Dermis microvascular lymphatic vessel endothelial cell (primary cell): ENCODE measurements around the gene PRIMA1. TPM values are rescaled to one million over a fixed set of nuclear protein-coding genes. Genes with fewer than 3 reads are reported as not detected.

Experiments used
- DNase-seq, 2 donors: peaks; one replicate each; pipeline versions ENCODE4 v3.0.0 to v3.0.0-alpha.2; 2010; ENCODE audit warnings: low read depth in 2 of 2
- total RNA-seq: library from RNA; depleted of rRNA; stranded (reverse); fragments of >200 nt; gene quantifications from 2 replicates; pipeline ENCODE4 v1.2.1, GENCODE V29; 2014

PRIMA1 gene
- total RNA-seq, 1 donor from 2014 or later, result not detected

DNA sequence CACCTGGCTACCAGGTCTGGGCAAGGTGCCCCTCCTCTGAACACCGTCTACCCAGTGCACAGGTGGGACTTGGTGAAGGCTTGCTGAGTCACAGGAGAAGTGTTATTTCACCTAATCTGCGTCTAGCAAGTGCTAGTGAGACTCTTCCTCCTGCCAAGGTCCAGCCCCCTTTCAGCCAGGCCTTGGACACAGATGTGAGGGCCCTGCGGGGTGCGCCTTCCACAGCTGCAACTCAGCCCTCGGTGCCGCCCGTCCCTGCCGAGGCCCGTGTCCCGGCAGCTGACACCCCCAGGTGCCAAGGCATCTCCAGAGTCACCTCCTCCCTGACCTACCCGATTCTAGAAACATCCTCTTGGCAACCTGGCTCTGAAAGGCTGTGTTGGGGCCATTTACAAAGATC, 55.1 kb downstream of the PRIMA1 start:
- no peak for DNase-seq

- no peak for DNase-seq
Measured at GRCh38 chr14:93732524-93732923, 55.8 kb downstream of the PRIMA1 start.

GRCh38 chr14:93731753-93732152, 56.5 kb downstream of the PRIMA1 start:
- no peak for DNase-seq

DNA sequence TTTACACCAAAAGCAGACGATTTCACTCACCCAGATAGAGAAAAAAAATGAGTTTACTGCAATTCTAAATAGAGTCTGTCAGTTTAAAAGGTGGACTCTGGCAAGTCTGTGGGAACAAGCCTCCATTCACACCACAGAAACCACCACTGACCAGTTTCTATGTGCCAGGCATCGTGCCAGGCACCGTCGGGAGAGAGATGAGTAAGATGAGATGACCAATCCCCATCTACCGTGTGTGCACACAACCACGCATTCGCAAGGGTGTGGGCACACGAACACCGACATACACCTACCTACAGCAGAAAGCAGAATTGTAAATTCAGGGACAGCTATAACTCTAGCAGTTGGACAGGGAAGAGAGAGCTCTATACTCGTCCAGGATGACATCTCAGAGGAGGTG, 58.3 kb downstream of the PRIMA1 start:
- no peak for DNase-seq

DNA sequence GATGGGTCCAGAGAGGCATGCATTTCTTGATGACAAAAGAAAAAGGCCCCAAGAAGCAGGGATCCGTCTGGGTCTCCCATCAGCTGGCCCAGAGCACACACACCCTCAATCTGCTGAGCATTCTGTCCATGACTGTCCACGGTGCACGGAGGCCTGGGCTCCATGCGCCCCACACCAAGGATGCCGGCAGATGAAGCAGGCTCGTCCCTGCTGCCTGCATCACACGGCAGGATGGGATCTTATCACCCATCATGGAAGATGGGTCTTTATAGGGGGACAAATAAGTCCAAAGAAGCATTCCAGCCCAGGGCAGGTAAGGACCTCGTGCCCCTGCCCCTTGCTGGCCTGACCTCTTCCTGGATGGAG, 59.7 kb downstream of the PRIMA1 start:
- no peak for DNase-seq

DNA sequence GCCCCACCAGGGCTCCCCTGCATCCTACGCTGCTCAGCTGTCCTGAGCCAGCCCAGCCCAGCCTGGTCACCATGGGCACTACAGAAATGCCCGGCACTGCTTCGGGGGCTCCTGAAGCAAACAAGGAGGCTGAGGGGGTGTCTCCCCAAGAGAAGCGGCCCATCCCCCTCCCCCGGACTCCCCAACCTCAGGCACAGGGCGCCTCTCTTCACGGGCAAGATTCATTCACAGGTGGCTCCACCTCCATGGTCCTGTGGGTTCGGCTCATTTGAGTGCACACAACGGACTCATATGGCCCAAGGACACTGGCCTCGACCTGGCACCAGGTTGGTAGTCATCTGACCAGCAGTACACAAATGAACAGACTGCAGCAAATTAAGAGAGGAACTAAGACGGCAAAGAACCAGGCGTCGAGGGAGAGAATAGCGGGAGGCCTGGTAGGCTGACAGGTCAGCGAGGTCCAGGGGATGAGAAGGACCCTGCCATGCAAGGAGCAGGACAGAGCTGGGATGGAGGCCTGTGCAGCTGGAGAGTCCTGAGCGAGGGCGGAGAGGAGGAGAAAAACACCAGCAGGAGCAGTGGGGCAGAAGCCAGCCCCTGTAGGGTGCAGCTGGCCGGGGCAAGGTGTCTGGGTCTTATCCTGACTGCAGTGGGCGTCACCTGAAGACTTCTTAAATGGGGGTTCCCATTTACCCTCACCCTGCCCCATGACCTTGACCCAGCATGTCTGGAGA, 60.2 kb downstream of the PRIMA1 start:
- DNase-seq, result no peak

DNA sequence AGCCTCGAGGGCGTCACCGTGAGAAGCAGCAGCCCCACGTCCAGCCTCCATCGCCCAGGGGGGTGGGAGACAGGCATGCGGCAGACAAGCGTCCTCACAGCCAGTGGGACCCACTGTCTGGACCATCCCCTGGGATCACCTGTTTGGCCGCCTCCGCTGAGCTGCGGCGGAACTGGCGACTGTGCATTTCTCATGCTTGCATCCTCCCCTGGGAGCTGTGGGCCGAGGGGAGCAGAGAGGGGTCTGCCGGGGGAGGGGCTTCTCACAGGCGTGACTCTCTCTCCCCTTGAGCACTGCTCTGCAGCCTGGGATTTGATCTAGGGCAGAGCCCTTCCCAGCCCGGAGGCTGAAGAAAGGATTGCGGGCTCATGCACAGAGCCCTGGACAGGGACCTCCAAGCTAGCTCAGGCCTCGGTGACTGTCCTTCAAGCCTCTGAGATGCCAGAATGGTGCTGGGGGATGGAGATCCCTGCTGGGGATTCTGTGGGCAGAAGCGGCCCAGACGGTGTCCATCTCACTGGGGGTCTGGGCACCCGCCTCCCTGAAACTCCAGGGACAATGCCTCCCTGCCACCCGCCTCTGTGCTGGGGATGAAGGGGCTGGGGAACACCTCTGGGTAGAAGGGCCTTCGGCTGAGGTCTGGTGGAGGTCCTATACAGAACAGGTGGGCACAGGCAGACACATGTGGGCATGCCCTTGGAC, 61.1 kb downstream of the PRIMA1 start:
- DNase-seq, result no peak

DNA sequence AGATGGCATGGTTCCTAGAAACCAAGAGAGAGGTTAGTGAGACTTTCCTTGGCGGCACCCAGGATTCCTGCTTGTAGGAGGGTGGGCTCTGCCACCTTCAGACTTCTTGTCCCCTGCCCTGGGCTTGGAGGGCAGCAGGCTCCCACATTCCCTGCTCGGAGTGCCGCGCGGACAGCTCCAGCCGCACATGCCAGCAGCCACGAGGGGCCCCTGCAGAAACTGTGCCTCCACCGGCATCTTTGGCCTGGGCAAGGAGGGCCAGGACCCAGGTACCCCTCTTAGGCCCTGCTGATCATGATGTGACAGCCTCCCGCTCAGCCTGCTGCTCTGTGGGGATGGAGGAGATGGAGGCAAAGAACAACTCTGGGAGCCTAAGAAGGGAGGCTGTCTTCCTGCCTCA, 62.3 kb downstream of the PRIMA1 start:
- DNase-seq, result no peak

GRCh38 chr14:93725002-93725582, 63.2 kb downstream of the PRIMA1 start:
- DNase-seq, result no peak

- no peak for DNase-seq
Measured at GRCh38 chr14:93723001-93723400, 65.3 kb downstream of the PRIMA1 start.

DNA sequence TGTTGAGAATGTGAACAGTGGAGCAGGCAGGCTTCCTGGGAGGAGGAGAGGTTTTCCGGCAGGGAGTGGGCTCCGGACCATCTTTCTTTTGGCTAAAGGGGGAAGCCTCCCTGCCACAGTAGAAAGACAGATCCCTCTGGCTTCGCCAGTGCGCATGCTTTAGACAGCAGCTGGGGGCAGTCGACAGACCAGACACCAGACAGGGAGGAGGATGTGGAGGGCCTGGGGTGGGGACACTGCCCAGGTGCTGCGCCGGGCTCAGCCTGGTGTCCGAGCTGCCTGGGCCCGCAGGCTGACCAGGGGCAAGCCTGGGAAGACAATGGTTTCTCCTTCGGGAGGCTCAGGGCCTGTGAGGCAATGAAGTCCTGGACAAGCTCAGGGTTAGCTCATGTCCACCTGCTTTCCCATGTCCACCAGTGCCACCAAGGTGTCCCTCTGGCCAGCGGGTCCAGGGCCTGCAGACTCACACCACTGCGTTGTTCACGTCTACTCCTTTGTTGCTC, 67.3 kb downstream of the PRIMA1 start:
- DNase-seq, result no peak

DNA sequence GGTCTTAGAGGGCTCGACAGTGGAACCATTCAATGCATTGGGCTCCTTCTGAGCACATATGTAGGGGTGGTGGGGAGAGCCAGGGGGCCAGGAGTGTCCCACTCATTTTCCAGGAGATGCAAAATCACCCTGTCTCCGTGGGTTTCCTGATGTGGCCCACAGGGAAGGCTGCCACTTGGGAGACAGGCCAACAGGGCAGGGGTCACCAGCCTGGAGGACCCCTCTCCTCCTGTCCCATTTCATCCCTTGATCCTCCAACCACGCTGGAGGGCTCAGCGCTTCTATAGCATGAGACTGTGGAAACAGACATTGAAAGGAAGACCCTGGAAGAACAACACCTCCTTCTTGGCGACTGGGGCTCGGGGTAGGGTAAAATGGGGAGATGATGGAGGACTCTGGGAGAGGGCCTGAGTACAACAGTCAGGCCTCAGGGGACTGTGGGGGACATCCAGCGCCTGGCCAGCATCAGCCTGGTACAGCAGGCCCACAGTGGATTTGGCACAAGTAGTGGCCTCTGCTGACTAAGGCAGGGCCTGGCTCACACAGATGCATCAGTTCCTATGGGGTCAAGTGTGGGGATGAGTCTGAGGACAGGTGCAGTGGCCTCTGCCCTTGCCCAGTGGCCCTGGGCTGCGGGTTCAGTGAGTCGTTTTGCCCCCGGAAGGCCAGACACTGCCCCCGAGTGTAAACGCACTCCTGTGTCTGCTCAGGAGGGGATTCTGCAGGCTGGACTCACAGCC, 68.0 kb downstream of the PRIMA1 start:
- DNase-seq, result no peak

DNA sequence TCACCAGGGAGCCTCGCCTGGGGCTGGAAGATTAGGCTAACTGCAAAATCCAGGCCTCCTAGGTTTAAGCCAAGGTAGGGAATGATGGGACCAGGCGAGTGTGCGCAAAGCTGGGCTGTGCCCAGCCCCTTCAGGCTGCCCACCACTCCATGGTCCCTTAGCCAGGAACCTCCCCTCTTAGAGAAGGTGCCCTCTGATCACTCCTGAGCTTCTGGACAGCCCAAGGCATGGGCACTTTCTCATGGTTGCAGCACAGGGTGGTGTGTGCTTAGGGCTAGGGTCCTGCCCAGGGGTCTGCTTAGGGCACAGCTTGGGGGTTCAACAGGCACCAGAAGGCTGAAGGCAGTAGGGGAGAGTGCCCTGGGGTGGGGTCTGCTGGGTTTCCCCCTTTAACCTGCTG, 69.0 kb downstream of the PRIMA1 start:
- DNase-seq, result no peak

GRCh38 chr14:93717668-93718320, 70.5 kb downstream of the PRIMA1 start:
- no peak for DNase-seq

DNA sequence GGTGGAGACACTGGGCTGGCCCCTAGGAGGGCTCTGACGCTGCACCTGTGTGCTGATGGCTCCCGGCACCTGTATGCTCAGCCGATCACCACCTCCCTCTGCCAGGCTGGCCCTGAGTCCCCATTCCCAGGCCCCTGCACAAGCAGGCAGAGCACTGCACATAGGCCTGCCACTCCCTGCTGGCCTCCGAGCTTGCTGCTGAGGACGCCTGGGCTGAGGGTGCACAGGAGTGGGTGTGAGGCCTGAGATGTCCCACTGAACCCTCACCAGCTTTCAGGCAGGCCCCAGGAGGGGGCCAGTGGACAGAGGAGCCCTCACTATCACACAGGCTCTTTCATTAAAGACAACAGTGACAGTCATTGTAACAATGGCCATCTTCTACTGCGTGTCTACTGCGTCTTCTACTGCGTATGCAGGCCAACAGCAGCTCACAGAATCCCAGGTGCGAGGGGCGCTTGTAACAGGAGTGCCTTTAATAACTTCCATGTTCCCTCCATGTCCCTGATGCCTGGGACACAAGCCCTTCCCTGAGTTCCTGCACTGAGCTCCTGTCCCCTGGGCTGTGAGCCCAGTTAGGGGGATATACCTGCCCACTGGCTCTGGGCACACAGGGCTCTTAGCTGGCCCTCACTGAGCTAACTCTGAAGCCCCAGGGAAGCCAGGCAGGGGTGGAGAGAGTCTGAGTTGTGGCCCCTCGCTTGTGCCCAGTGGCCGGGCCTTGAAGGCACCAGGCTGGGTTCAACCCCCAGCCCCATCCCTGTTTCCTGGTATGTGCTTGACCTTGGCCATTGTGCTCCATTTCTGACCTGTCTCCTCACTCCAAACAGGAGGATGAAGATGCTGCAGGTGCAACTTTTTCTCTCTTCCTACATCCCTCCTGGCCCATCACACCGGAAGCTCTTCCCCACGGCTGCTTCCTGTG, 71.3 kb downstream of the PRIMA1 start:
- no peak for DNase-seq

GRCh38 chr14:93716002-93716745, 72.1 kb downstream of the PRIMA1 start:
- no peak for DNase-seq

DNA sequence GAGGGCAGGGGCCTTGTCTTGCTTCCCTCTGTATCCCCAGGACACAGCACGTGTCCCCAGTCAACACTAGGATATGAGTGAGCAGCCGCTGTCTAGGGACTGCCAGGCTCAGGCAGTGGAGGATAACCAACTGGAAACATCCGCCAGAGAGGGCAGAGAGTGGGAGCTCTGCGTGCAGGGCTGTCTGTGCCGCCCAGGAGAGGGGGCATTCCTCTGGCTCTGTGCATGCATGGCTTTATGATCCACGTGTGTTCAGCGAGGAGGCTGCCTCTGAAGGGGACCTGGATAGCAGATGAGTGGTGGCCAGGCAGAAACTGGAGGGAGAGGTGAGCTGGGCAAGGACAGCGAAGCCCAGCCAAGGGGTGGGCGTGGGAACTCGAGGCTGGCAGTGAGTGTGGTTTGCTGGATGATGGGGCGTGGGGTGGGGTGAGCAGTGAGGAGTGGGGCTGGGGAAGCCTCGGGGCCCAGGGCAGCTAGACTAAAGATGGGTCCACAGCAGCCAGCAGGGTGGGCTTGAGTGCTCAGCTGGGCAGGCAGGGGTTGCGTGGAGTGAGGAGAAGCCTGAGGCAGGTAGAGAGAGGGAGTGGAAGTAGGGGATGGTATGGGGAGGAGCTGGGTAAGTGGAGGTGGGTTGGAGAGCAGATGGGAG, 72.9 kb downstream of the PRIMA1 start:
- no peak for DNase-seq

DNA sequence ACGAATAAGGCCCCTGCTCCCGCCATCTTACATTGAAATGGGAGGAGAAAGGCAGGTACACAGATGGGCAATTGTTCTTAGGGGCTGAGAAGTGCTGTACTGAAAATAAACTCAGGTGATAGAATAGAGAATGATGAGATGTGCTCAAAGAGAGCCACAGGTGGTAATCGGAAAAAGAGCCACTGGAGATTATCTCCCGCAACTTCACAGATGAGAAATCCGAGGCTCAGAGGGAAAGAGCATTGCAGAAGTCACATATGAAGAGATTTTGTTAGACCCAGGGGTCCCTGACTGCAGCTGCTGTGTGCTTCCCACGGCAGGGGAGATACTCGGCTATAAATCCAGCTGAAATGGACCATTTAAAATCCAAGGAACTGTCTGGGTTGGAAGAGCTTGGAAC, 73.7 kb downstream of the PRIMA1 start:
- no peak for DNase-seq

GRCh38 chr14:93713726-93714405, 74.4 kb downstream of the PRIMA1 start:
- no peak for DNase-seq
